ENCODE data around the gene EID2B.

DNA sequence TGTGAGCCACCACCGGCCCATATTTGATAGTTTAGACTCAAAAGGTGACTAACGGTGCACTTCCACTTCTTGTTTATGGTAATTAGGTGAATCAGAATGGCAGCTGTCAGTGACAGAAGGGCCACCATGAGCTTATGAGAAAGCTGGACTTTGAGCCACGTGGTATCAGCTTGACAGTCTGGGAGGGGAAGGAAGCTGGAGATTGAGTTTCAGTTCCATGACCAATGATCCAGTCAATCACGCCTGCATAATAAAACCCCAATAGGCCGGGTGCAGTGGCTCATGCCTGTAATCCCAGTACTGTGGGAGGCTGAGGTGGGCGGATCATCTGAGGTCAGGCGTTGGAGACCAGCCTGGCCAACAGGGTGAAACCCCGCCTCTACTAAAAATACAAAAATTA, 8.2 kb downstream of the EID2B start:
- no peak for TF ChIP-seq POLR2AphosphoS5 (IDR thresholded peaks at IDR 0.05; ENCODE audit: low read depth, low read length)
- TF ChIP-seq POLR2A (IDR thresholded peaks at IDR 0.05; ENCODE audit: low read depth, low read length): no peak
- TF ChIP-seq SPI1 (IDR thresholded peaks at IDR 0.05; ENCODE audit: low read depth, low read length): peak; percentile 75
- no peak for TF ChIP-seq PAX5 (IDR thresholded peaks at IDR 0.05; ENCODE audit: insufficient read depth, low read length, severe bottlenecking)
- no peak for TF ChIP-seq TAF1 (IDR thresholded peaks at IDR 0.05; ENCODE audit: low read depth, low read length)
